Cardiac fibroblast (primary cell): ENCODE data around the gene CLN5.

Experiments
- DNase-seq, 2 donors: peaks; one replicate each; pipeline versions ENCODE4 v3.0.0 to v3.0.0-alpha.2; 2010; ENCODE audit warnings: low read depth in 2 of 2
- H3K4me3 ChIP-seq, 2 donors: replicated peaks in 1 of 2; 1 replicate in 1 of 2; 2 replicates in 1 of 2; pipeline ENCODE4 v1.5.1; 2011; ENCODE audit warnings: low read depth in 2 of 2, low read length in 2 of 2, mild to moderate bottlenecking in 2 of 2, moderate library complexity in 1 of 2
- CTCF ChIP-seq: IDR thresholded peaks from one replicate; pipeline ENCODE4 v1.5.1; 2011; ENCODE audit warnings: low read depth, mild to moderate bottlenecking, low read length, inconsistent platforms

Gene CLN5

GRCh38 chr13:76991432-76991795 lies 467 bp upstream of the CLN5 start:
- no peak for DNase-seq
- H3K4me3 ChIP-seq, result peak overlapping the region; percentile 86 to 96
- TF ChIP-seq CTCF, result no peak

- TF ChIP-seq CTCF, result no peak
- peak; percentile 21 to 43 for DNase-seq
- H3K4me3 ChIP-seq, result peak overlapping the region; percentile 86 to 96
These were observed 694 bp downstream of the CLN5 start for GRCh38 chr13:76992548-76993001.

- H3K4me3 ChIP-seq, result peak overlapping the region; percentile 86 to 96
- peak; percentile 28 to 49 for DNase-seq
These were observed 1.1 kb downstream of the CLN5 start for GRCh38 chr13:76993021-76993420.

GRCh38 chr13:76993473-76993872 lies 1.6 kb downstream of the CLN5 start:
- DNase-seq, result no peak
- no peak overlapping the region for H3K4me3 ChIP-seq
- TF ChIP-seq CTCF, result no peak

More at GRCh38 chr13:76993021-76993420, 1.1 kb downstream of the CLN5 start:
- no peak for TF ChIP-seq CTCF

GRCh38 chr13:76994281-76994680 lies 2.4 kb downstream of the CLN5 start:
- peak in 1 of 2 donors; percentile 32 for DNase-seq
- H3K4me3 ChIP-seq, result no peak overlapping the region
- TF ChIP-seq CTCF, result no peak

GRCh38 chr13:77000475-77000874 lies 8.6 kb downstream of the CLN5 start:
- DNase-seq, result peak in 1 of 2 donors; percentile 78
- H3K4me3 ChIP-seq, result no peak overlapping the region
- TF ChIP-seq CTCF, result no peak

- H3K4me3 ChIP-seq, result no peak overlapping the region
- DNase-seq, result no peak
- TF ChIP-seq CTCF, result no peak
These were observed 9.7 kb downstream of the CLN5 start for GRCh38 chr13:77001540-77001939.
